ENCODE measurements around the gene IGFBP3. TPM values are rescaled to one million over a fixed set of nuclear protein-coding genes. Genes with fewer than 3 reads are reported as not detected.
A peak's percentile ranks its signal among the peaks of the same experiment; 100 is the strongest.

IGFBP3 gene
- total and polyA plus RNA-seq, 2 experiments from 2014 or later = 11.2 to 11.3 TPM

DNA sequence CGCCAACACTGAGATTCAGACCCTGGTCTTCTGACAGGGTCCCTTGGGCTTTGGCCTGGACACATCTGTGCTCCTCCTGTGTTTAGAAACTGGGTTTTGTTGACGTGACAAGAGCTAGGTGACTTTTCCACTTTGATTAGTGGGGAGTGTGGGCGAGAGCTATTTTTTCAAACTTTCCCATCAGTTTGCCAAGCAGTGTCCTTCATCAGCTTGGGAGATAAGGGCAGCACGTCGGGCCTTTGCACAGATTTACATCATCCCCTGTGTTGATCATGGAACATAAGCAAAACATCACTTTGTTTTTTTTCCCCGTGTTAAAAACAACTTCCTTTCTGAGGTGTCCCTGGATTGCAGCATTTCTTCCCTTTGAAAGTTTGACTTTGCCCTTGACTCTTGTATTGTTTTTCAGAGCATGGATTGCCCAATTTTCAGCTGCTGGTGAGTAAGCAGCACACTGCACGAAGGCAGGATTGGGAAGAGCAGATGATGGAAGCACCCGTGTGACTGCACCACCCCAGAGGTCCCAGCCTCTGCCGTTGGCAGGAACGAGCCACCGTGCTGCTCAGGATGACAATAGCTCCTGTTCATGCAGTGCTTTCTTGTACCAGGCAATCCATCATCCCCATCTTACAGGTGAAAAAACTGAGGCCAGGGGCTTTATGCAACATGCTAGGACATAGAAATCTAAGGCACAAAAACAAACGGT, 39.2 kb downstream of the IGFBP3 start:
- H3K36me3 Mint-ChIP-seq (ENCODE audit: low read depth) = peaks cover 25% of the 10 kb centered on the region
- DNase-seq (ENCODE audit: low spot score) (no peak), ATAC-seq (no peak)
- Histone ChIP-seq H3K4me2 (0 out of 2 replicates have a peak overlapping the region, but pooled peaks have one; percentile 20), H2AFZ (no peak overlapping the region), H3K27ac (ENCODE audit: low read depth) (no peak overlapping the region), H3K4me3 (no peak overlapping the region), H3K36me3 (ENCODE audit: insufficient read depth) (0 out of 2 replicates have a peak, but pooled peaks cover 3% of the 10 kb centered on the region), H3K27me3 (ENCODE audit: insufficient read depth) (peaks cover 8% of the 10 kb centered on the region), H4K20me1 (replicated peaks; ENCODE audit: insufficient read depth) (no peaks in the 10 kb centered on the region), H3F3A (replicated peaks; ENCODE audit: low read depth) (no peaks in the 10 kb centered on the region), H3K79me2 (replicated peaks; ENCODE audit: insufficient read depth) (no peaks in the 10 kb centered on the region), H3K9me2 (ENCODE audit: insufficient read depth) (no peaks in the 10 kb centered on the region), H3K4me1 (ENCODE audit: insufficient read depth) (no peaks in the 10 kb centered on the region)
- peaks cover 5% of the 10 kb centered on the region; the same call in 2 of the 3 replicates for H3K4me1 Mint-ChIP-seq
- H3K27ac Mint-ChIP-seq = no peak overlapping the region
- no peak for TF ChIP-seq EZH2 (IDR thresholded peaks at IDR 0.05; ENCODE audit: low read depth, unreplicated experiment)
- peaks cover 11% of the 10 kb centered on the region for H3K27me3 Mint-ChIP-seq (ENCODE audit: insufficient read depth, low read depth, poor library complexity)
- H3K4me3 Mint-ChIP-seq = no peak overlapping the region
- H3K9me3 Mint-ChIP-seq = peaks cover 27% of the 10 kb centered on the region

DNA sequence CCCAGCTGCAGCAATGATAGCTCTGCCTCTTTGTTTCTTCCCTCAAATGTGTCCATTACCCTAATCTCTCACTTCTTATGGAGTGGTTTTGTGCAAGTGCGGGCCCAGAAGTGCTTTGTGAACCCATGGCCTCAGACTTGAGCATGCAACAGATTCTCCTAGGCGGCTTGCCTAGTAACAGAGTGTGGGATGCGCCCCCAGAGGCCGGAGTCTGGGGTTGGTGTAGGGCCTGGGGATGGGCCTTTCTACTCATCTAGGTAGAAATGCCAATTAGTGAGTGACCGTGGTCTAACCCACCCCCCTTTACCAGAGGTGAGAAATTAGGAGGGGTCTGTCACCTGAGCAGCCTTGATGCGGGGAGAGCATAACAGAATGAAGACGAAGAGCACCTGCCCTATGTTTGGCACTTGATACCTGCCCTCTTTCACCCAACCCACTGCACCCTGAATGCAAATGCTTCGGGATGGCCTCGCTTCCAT, 39.8 kb downstream of the IGFBP3 start:
- H3K4me1 Mint-ChIP-seq = peaks cover 5% of the 10 kb centered on the region; the same call in 2 of the 3 replicates
- DNase-seq (ENCODE audit: low spot score) (no peak), ATAC-seq (no peak)
- no peaks in the 10 kb centered on the region for H3K9me2 ChIP-seq (ENCODE audit: insufficient read depth)
- no peak overlapping the region for H3K4me3 ChIP-seq
- H3K36me3 ChIP-seq (ENCODE audit: insufficient read depth) = 0 out of 2 replicates have a peak, but pooled peaks cover 3% of the 10 kb centered on the region
- H3K27ac ChIP-seq (ENCODE audit: low read depth) = no peak overlapping the region
- no peaks in the 10 kb centered on the region for H3K79me2 ChIP-seq (replicated peaks; ENCODE audit: insufficient read depth)
- no peaks in the 10 kb centered on the region for H3K4me1 ChIP-seq (ENCODE audit: insufficient read depth)
- peaks cover 29% of the 10 kb centered on the region for H3K9me3 Mint-ChIP-seq
- no peaks in the 10 kb centered on the region for H3F3A ChIP-seq (replicated peaks; ENCODE audit: low read depth)
- H3K27me3 ChIP-seq (ENCODE audit: insufficient read depth) = peaks cover 2% of the 10 kb centered on the region; the same call in 1 of the 2 replicates
- no peak overlapping the region for H3K4me3 Mint-ChIP-seq
- H4K20me1 ChIP-seq (replicated peaks; ENCODE audit: insufficient read depth) = no peaks in the 10 kb centered on the region
- peaks cover 26% of the 10 kb centered on the region for H3K36me3 Mint-ChIP-seq (ENCODE audit: low read depth)
- no peak overlapping the region for H3K4me2 ChIP-seq
- TF ChIP-seq, protein P1, sequence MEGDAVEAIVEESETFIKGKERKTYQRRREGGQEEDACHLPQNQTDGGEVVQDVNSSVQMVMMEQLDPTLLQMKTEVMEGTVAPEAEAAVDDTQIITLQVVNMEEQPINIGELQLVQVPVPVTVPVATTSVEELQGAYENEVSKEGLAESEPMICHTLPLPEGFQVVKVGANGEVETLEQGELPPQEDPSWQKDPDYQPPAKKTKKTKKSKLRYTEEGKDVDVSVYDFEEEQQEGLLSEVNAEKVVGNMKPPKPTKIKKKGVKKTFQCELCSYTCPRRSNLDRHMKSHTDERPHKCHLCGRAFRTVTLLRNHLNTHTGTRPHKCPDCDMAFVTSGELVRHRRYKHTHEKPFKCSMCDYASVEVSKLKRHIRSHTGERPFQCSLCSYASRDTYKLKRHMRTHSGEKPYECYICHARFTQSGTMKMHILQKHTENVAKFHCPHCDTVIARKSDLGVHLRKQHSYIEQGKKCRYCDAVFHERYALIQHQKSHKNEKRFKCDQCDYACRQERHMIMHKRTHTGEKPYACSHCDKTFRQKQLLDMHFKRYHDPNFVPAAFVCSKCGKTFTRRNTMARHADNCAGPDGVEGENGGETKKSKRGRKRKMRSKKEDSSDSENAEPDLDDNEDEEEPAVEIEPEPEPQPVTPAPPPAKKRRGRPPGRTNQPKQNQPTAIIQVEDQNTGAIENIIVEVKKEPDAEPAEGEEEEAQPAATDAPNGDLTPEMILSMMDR (conservative IDR thresholded peaks at IDR 0.05; ENCODE audit: low read depth in 2 of 2) = no peak
- no peak for TF ChIP-seq EZH2phosphoT487 (IDR thresholded peaks at IDR 0.05; ENCODE audit: unreplicated experiment)
- H3K27me3 Mint-ChIP-seq (ENCODE audit: insufficient read depth, low read depth, poor library complexity) = peaks cover 9% of the 10 kb centered on the region
- H2AFZ ChIP-seq = no peak overlapping the region
- no peak overlapping the region for H3K27ac Mint-ChIP-seq

DNA sequence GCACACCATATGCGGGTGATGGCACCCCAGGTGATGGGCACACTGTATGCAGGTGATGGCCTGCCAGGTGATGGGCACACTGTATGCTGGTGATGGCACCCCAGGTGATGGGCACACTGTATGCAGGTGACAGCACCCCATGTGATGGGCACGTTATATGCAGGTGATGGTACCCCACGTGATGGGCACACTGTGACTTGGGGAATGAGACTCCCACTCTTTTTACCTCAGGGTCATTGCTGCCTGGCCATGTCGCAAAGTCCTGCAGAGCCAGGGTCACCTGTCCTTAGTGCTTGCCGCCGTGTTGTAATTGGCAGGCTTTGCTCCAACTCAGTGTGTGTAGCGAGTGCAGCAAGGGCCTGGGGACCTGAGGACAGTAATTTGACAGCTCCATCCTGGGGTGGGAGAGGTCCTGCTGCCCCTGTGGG, 40.6 kb downstream of the IGFBP3 start:
- H3K4me1 Mint-ChIP-seq = peaks cover 5% of the 10 kb centered on the region; the same call in 2 of the 3 replicates
- Histone ChIP-seq H3K27me3 (ENCODE audit: insufficient read depth) (no peaks in the 10 kb centered on the region), H3K4me3 (no peak overlapping the region), H3K4me1 (ENCODE audit: insufficient read depth) (no peaks in the 10 kb centered on the region), H2AFZ (no peak overlapping the region), H3F3A (replicated peaks; ENCODE audit: low read depth) (no peaks in the 10 kb centered on the region), H3K4me2 (no peak overlapping the region), H3K27ac (ENCODE audit: low read depth) (no peak overlapping the region), H3K9me2 (ENCODE audit: insufficient read depth) (no peaks in the 10 kb centered on the region), H3K36me3 (ENCODE audit: insufficient read depth) (0 out of 2 replicates have a peak, but pooled peaks cover 3% of the 10 kb centered on the region), H4K20me1 (replicated peaks; ENCODE audit: insufficient read depth) (no peaks in the 10 kb centered on the region), H3K79me2 (replicated peaks; ENCODE audit: insufficient read depth) (no peaks in the 10 kb centered on the region)
- ATAC-seq (no peak), DNase-seq (ENCODE audit: low spot score) (no peak)
- H3K9me3 Mint-ChIP-seq = peaks cover 35% of the 10 kb centered on the region
- TF ChIP-seq NANOG (IDR thresholded peaks at IDR 0.05; ENCODE audit: borderline replicate concordance) (no peak), EZH2phosphoT487 (IDR thresholded peaks at IDR 0.05; ENCODE audit: unreplicated experiment) (no peak), ZNF114 (CRISPR knock-in tag; IDR thresholded peaks at IDR 0.05) (no peak), STAT1 (IDR thresholded peaks at IDR 0.05; ENCODE audit: unreplicated experiment) (no peak), JUNB (IDR thresholded peaks at IDR 0.05; ENCODE audit: unreplicated experiment) (no peak)
- H3K36me3 Mint-ChIP-seq (ENCODE audit: low read depth) = peaks cover 26% of the 10 kb centered on the region
- no peak overlapping the region for H3K27ac Mint-ChIP-seq
- H3K27me3 Mint-ChIP-seq (ENCODE audit: insufficient read depth, low read depth, poor library complexity) = peaks cover 7% of the 10 kb centered on the region
- H3K4me3 Mint-ChIP-seq = no peak overlapping the region

Measured in GM23338 (cell line).